ENCODE results near the gene DISP1.

Gene DISP1

DNA sequence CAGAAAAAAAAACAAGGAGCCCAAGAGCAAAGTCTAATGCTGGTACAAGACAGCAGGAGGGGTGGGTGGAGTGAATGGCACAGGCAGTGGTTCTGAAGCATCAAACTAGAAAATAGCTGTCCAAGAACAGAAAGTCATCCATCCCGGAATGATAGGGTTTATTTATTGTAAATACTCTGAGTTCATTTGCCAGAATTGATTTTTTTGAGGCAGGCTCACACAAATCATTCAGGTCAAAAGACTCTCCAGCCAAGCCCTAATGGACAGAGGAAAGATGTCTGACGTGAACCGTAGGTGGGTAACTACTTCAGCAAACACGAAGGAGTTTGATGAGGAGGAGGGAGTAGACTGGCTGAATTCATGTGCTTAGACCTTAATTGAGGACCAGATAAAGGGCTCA, 13.8 kb upstream of the DISP1 start:
- no peaks in the 10 kb centered on the region for H3K27me3 ChIP-seq (ENCODE audit: insufficient read depth, low read length)
- no peak overlapping the region for H3K4me3 ChIP-seq (ENCODE audit: low read length)
- H3K27ac ChIP-seq (ENCODE audit: low read length): no peak overlapping the region
- no peak overlapping the region for H3K9ac ChIP-seq (ENCODE audit: low read depth, low read length)
- H3K4me1 ChIP-seq (ENCODE audit: insufficient read depth, low read length): no peaks in the 10 kb centered on the region
- no peaks in the 10 kb centered on the region for H3K36me3 ChIP-seq (ENCODE audit: insufficient read depth, low read depth, low read length)
- no peaks in the 10 kb centered on the region for H3K9me3 ChIP-seq (ENCODE audit: insufficient read depth, low read depth, low read length)

DNA sequence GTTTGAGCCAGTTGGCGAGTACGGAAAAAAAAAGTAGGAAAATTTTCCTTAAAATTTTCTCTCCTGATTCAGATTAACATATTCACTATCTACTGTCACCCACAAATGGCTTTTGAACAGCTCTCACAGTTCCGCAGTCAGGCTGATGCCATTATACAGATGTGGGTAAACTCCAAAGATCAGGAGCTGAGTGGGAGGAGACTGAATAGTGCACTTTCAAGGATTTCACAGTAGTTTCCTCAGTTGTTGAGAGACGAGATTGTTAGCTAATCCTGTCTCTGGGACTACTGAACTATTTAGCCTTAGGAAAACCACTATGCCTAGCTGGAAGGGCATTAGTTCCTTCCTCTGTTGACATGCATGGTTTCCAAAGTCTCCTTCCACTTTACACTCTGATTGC, 3.2 kb upstream of the DISP1 start:
- H3K27ac ChIP-seq (ENCODE audit: low read length): no peak overlapping the region
- peaks cover 17% of the 10 kb centered on the region; the same call in 1 of the 2 replicates for H3K27me3 ChIP-seq (ENCODE audit: insufficient read depth, low read length)
- H3K9ac ChIP-seq (ENCODE audit: low read depth, low read length): no peak overlapping the region
- no peaks in the 10 kb centered on the region for H3K9me3 ChIP-seq (ENCODE audit: insufficient read depth, low read depth, low read length)
- H3K36me3 ChIP-seq (ENCODE audit: insufficient read depth, low read depth, low read length): no peaks in the 10 kb centered on the region
- no peak overlapping the region for H3K4me3 ChIP-seq (ENCODE audit: low read length)
- H3K4me1 ChIP-seq (ENCODE audit: insufficient read depth, low read length): peaks cover 7% of the 10 kb centered on the region; the same call in 1 of the 2 replicates

DNA sequence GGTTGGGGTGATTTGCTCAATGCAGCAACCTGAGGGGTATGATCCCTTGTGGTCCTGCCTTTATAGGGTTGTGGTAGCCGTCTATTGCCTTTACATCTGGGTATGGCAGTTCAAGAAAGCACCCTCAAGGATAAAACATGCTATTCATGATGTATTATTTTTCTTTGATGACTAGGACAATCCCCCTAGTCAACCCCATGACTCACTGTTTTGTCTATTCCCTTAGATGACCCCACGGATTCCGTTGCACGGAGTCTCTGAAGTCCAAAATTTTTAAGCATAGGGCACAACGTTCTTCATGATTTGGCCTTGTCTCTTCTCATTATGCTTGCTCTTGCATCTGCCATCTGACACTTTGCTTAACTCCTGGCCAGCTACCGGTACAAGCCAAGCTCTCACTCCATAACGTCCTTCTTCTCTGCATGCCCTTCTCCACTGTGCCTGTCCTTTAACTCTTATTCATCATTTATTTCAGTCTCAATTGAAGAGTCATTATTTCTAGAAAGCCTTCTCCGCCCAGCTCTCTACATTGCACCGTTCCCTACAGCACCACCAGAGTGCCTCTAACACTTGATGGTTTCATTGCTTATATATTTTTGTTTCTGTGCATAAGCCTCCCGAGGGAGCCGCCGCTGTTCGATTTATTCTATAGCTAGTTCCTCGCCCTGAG, 838 bp upstream of the DISP1 start:
- Histone ChIP-seq H3K9ac (ENCODE audit: low read depth, low read length) (peak overlapping the region; percentile 72; the same call in 1 of the 2 replicates), H3K4me3 (ENCODE audit: low read length) (peak overlapping the region; percentile 93), H3K27ac (ENCODE audit: low read length) (no peak overlapping the region)

DNA sequence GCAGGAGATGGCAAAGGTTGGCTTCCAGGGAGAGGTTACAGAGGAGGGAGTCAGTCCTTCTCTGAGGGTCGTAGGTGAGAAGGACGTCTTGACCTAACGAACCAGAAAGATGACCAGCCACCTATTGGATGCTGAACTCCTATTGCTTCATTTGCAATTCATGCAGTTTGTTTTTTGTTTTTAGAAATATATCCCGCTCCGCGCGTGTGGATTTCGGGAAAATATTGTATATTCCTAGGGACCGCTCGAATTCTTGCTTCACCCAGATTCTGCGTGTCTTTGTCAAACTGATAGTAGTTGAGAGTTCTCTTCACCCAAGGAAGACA, 564 bp downstream of the DISP1 start:
- Histone ChIP-seq H3K9ac (ENCODE audit: low read depth, low read length) (peak overlapping the region; percentile 85), H3K4me1 (ENCODE audit: insufficient read depth, low read length) (peaks cover 18% of the 10 kb centered on the region; the same call in 1 of the 2 replicates), H3K36me3 (ENCODE audit: insufficient read depth, low read depth, low read length) (no peaks in the 10 kb centered on the region), H3K4me3 (ENCODE audit: low read length) (peak overlapping the region; percentile 93), H3K27ac (ENCODE audit: low read length) (no peak overlapping the region), H3K27me3 (ENCODE audit: insufficient read depth, low read length) (peaks cover 17% of the 10 kb centered on the region; the same call in 1 of the 2 replicates), H3K9me3 (ENCODE audit: insufficient read depth, low read depth, low read length) (no peaks in the 10 kb centered on the region)

More for the DNA sequence above, 838 bp upstream of the DISP1 start:
- H3K9me3 ChIP-seq (ENCODE audit: insufficient read depth, low read depth, low read length): no peaks in the 10 kb centered on the region
- peaks cover 17% of the 10 kb centered on the region; the same call in 1 of the 2 replicates for H3K27me3 ChIP-seq (ENCODE audit: insufficient read depth, low read length)
- H3K36me3 ChIP-seq (ENCODE audit: insufficient read depth, low read depth, low read length): no peaks in the 10 kb centered on the region
- H3K4me1 ChIP-seq (ENCODE audit: insufficient read depth, low read length): peaks cover 18% of the 10 kb centered on the region; the same call in 1 of the 2 replicates

DNA sequence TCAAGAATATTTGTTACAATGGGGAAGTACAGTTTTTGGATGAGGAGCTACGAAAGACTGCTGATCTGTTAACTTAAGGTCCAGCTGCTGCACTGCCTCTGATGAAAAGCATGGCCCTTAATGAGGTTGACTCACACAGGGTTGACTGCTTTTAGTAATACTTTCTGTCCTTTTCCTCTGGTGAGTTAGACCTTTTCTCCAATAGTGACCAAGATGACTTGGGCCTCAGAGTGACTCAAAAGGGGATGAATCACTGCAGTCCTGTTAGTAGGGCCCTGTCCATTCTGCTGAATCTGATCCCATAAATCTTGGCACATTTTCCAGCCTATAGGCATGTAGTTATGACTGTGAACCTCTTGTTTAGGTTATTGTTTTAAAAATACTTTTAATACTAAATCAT, 2.7 kb downstream of the DISP1 start:
- no peak overlapping the region for H3K4me3 ChIP-seq (ENCODE audit: low read length)
- peaks cover 14% of the 10 kb centered on the region; the same call in 1 of the 2 replicates for H3K27me3 ChIP-seq (ENCODE audit: insufficient read depth, low read length)
- no peak overlapping the region for H3K9ac ChIP-seq (ENCODE audit: low read depth, low read length)
- H3K4me1 ChIP-seq (ENCODE audit: insufficient read depth, low read length): peaks cover 18% of the 10 kb centered on the region; the same call in 1 of the 2 replicates
- no peaks in the 10 kb centered on the region for H3K36me3 ChIP-seq (ENCODE audit: insufficient read depth, low read depth, low read length)
- H3K27ac ChIP-seq (ENCODE audit: low read length): no peak overlapping the region
- no peaks in the 10 kb centered on the region for H3K9me3 ChIP-seq (ENCODE audit: insufficient read depth, low read depth, low read length)

DNA sequence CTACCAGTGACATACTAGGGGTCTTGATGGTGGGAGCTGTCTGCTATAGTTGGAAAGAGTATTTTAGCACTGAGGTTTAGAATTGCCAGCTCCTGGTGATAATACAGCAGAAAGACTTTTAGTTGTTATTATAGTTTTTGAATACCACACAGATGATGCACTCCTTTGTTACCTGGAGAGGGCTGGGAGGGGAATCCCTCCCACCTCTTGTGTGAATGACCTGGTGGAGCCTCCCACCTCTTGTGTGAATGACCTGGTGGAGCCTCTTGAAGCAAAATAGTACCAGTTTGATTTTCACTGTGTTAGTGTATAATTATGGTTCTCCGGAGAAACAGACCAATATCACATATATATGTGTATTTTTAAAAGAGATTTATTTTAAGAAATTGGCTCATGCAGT, 3.3 kb downstream of the DISP1 start:
- H3K9me3 ChIP-seq (ENCODE audit: insufficient read depth, low read depth, low read length): no peaks in the 10 kb centered on the region
- H3K9ac ChIP-seq (ENCODE audit: low read depth, low read length): no peak overlapping the region
- peaks cover 18% of the 10 kb centered on the region; the same call in 1 of the 2 replicates for H3K4me1 ChIP-seq (ENCODE audit: insufficient read depth, low read length)
- no peak overlapping the region for H3K27ac ChIP-seq (ENCODE audit: low read length)
- H3K4me3 ChIP-seq (ENCODE audit: low read length): no peak overlapping the region
- peaks cover 10% of the 10 kb centered on the region; the same call in 1 of the 2 replicates for H3K27me3 ChIP-seq (ENCODE audit: insufficient read depth, low read length)
- no peaks in the 10 kb centered on the region for H3K36me3 ChIP-seq (ENCODE audit: insufficient read depth, low read depth, low read length)

DNA sequence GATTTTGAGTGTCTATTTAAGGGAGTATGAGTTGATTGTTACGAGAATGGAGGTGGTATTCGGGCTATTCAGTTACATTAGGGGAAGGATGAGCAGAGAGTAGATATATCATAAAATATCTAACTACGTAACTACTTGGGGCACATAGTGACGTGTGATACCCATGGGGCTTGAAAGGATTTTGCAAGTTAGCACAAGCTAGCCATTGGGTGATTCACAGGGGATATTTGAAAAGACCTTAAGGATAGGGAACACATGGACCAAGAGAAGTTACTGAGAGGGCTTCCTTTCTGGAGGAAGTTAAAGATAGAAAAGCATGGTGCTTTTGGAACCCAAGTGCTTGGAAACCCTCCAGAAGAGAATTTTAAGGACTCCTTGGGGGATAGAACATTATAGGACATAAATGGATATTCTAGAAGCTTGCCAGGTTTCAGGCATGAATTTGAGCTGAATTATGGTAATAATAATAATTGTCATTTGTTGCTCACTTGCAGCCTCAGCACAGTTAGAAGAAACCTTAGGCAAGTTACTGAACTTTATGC, 5.4 kb downstream of the DISP1 start:
- Histone ChIP-seq H3K36me3 (ENCODE audit: insufficient read depth, low read depth, low read length) (no peaks in the 10 kb centered on the region), H3K27me3 (ENCODE audit: insufficient read depth, low read length) (no peaks in the 10 kb centered on the region), H3K27ac (ENCODE audit: low read length) (no peak overlapping the region), H3K4me1 (ENCODE audit: insufficient read depth, low read length) (peaks cover 30% of the 10 kb centered on the region), H3K4me3 (ENCODE audit: low read length) (no peak overlapping the region), H3K9ac (ENCODE audit: low read depth, low read length) (no peak overlapping the region), H3K9me3 (ENCODE audit: insufficient read depth, low read depth, low read length) (no peaks in the 10 kb centered on the region)

DNA sequence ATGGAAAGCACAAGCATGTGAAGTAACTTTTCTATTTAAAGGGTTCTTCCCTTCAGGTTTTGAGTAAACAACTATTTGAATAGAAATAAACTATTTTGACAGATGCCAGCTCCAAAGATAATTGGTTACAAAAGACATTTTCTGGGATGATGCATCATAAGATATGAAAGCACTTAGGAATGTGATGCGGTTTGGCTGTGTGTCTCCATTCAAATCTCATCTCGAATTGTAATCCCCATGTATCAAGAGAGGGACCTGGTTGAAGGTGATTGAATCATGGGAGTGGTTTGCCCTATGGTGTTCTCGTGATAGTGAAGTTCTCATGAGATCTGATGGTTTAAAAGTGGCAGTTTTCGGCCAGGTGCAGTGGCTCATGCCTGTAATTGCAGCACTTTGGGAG, 6.4 kb downstream of the DISP1 start:
- no peak overlapping the region for H3K27ac ChIP-seq (ENCODE audit: low read length)
- no peak overlapping the region for H3K9ac ChIP-seq (ENCODE audit: low read depth, low read length)
- no peaks in the 10 kb centered on the region for H3K36me3 ChIP-seq (ENCODE audit: insufficient read depth, low read depth, low read length)
- no peaks in the 10 kb centered on the region for H3K9me3 ChIP-seq (ENCODE audit: insufficient read depth, low read depth, low read length)
- H3K4me3 ChIP-seq (ENCODE audit: low read length): no peak overlapping the region
- H3K4me1 ChIP-seq (ENCODE audit: insufficient read depth, low read length): peaks cover 28% of the 10 kb centered on the region
- no peaks in the 10 kb centered on the region for H3K27me3 ChIP-seq (ENCODE audit: insufficient read depth, low read length)

DNA sequence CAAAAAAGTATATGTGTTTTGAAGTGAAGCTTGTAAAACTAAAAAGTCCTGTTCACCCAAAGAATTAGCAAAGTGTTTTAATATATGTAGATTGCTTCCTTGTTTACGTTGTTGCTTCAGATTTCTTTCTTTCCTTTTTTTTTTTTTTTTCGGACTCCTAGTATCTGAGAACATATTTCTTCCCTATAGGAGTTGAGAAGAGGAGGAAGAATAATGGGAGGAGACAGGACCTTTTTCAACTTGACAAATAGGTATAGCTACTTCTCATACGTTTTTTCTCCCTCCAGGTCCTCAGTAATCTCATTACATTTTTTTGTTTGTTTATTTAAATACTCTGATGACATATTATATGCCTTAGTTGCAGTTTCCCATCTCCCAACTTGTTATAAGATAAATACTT, 8.9 kb downstream of the DISP1 start:
- Histone ChIP-seq H3K9ac (ENCODE audit: low read depth, low read length) (no peak overlapping the region), H3K4me3 (ENCODE audit: low read length) (no peak overlapping the region), H3K36me3 (ENCODE audit: insufficient read depth, low read depth, low read length) (no peaks in the 10 kb centered on the region), H3K27me3 (ENCODE audit: insufficient read depth, low read length) (no peaks in the 10 kb centered on the region), H3K9me3 (ENCODE audit: insufficient read depth, low read depth, low read length) (no peaks in the 10 kb centered on the region), H3K4me1 (ENCODE audit: insufficient read depth, low read length) (peaks cover 19% of the 10 kb centered on the region), H3K27ac (ENCODE audit: low read length) (no peak overlapping the region)

DNA sequence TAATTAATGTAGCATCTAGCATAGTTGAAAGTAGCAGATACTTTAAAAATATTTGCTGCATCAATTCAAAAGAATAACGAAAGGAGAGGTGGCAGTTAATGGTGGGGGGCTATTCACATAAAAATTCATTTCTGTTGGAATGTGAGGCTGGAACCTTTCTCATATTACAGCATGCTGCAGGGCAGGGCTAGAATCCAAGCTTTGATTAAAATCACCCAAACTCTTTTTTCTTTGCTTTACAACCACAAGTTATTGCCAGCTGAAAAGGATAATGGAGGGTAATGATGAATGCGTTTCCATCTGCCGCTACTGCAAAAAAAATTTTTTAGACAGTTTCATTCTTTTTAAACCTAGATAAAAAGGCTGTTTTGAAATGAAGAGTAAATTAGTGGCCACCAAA, 9.8 kb downstream of the DISP1 start:
- H3K27me3 ChIP-seq (ENCODE audit: insufficient read depth, low read length): no peaks in the 10 kb centered on the region
- H3K9me3 ChIP-seq (ENCODE audit: insufficient read depth, low read depth, low read length): no peaks in the 10 kb centered on the region
- H3K4me1 ChIP-seq (ENCODE audit: insufficient read depth, low read length): peaks cover 19% of the 10 kb centered on the region
- H3K4me3 ChIP-seq (ENCODE audit: low read length): no peak overlapping the region
- no peak overlapping the region for H3K27ac ChIP-seq (ENCODE audit: low read length)
- no peaks in the 10 kb centered on the region for H3K36me3 ChIP-seq (ENCODE audit: insufficient read depth, low read depth, low read length)
- peak overlapping the region; percentile 2; the same call in 1 of the 2 replicates for H3K9ac ChIP-seq (ENCODE audit: low read depth, low read length)

DNA sequence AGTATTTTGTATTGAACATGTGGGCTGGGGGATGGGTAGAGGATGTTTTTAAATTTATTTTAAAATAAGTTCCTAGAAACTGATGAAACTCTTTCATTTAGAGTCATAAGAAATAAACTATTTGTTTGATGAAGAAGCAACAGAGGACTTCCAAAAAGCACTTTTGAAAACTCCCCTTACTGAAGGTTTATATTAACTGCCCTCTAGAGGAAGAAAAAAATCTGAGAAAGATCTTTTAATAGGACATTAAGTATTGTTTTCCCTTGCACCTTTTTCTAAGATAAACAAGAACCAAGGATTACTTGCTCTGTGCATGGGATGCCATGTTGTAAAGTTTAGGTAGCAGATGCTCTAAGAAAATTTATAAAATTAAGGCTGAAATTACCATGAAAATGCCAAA, 14.1 kb downstream of the DISP1 start:
- H3K9ac ChIP-seq (ENCODE audit: low read depth, low read length): no peak overlapping the region; the same call in 1 of the 2 replicates
- no peaks in the 10 kb centered on the region for H3K9me3 ChIP-seq (ENCODE audit: insufficient read depth, low read depth, low read length)
- H3K27ac ChIP-seq (ENCODE audit: low read length): no peak overlapping the region
- H3K4me1 ChIP-seq (ENCODE audit: insufficient read depth, low read length): peaks cover 17% of the 10 kb centered on the region
- no peaks in the 10 kb centered on the region for H3K36me3 ChIP-seq (ENCODE audit: insufficient read depth, low read depth, low read length)
- no peak overlapping the region for H3K4me3 ChIP-seq (ENCODE audit: low read length)
- H3K27me3 ChIP-seq (ENCODE audit: insufficient read depth, low read length): no peaks in the 10 kb centered on the region

DNA sequence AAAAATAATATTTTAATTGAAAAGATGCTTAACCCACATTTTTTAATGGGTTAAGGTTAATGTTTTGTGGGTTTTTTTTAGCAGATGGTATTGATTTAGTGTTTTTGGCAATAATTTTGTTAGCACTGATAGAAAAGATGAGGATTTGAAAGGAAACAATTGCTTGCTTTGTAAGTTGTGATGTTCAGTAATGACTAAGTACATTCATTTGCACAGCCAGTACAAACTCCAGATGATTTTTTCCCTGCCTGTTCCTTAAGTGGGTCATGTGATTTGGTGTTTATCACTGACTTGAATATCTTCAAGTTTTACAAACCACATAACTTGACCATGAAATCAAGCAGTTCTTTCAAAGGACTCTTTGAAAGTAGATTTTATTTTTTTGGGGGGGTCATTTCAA, 15.0 kb downstream of the DISP1 start:
- no peak overlapping the region for H3K4me3 ChIP-seq (ENCODE audit: low read length)
- no peaks in the 10 kb centered on the region for H3K36me3 ChIP-seq (ENCODE audit: insufficient read depth, low read depth, low read length)
- H3K9me3 ChIP-seq (ENCODE audit: insufficient read depth, low read depth, low read length): no peaks in the 10 kb centered on the region
- H3K4me1 ChIP-seq (ENCODE audit: insufficient read depth, low read length): peaks cover 8% of the 10 kb centered on the region; the same call in 1 of the 2 replicates
- H3K27me3 ChIP-seq (ENCODE audit: insufficient read depth, low read length): no peaks in the 10 kb centered on the region
- no peak overlapping the region for H3K27ac ChIP-seq (ENCODE audit: low read length)
- no peak overlapping the region for H3K9ac ChIP-seq (ENCODE audit: low read depth, low read length)
